SKM-1 (cell line): Measurements from ENCODE around the gene FAM199X.
"Not testable (repeated sequence)": the region's sequence is repeated elsewhere in the genome, so short reads cannot be mapped to it uniquely, and the experiment has no call there.

Experiments
- DNase-seq: peaks from one replicate; lab custom pipeline; 2025; ENCODE audit not compliant: unreplicated experiment; lab: John Stamatoyannopoulos, UW

FAM199X gene

GRCh38 chrX:104187931-104188330 is 21.7 kb downstream of the FAM199X start:
- no peak for DNase-seq

- no peak for DNase-seq
Measured at GRCh38 chrX:104189837-104190236, 23.6 kb downstream of the FAM199X start.

- no peak for DNase-seq
Measured at GRCh38 chrX:104193485-104193884, 27.2 kb downstream of the FAM199X start.

GRCh38 chrX:104195013-104195412 is 28.8 kb downstream of the FAM199X start:
- DNase-seq = no peak

GRCh38 chrX:104195489-104196084 is 29.3 kb downstream of the FAM199X start:
- DNase-seq = no peak

GRCh38 chrX:104205548-104205947 is 39.3 kb downstream of the FAM199X start:
- DNase-seq = no peak

- no peak for DNase-seq
Measured at GRCh38 chrX:104211187-104211586, 44.9 kb downstream of the FAM199X start.

- DNase-seq = not testable (repeated sequence)
Measured at GRCh38 chrX:104230060-104230459, 63.8 kb downstream of the FAM199X start.
